Choroid plexus epithelial cell (primary cell): ENCODE data around the gene WARS2.

Experiments used
- DNase-seq: peaks from one replicate; pipeline ENCODE4 v3.0.0-alpha.2; 2010; ENCODE audit warnings: low read depth
- H3K4me3 ChIP-seq: 2 replicates; pipeline ENCODE4 v1.5.1; 2011; ENCODE audit warnings: low read depth, mild to moderate bottlenecking, control low read depth, low read length, moderate library complexity
- TF ChIP-seq, protein P1 (sequence below): conservative IDR thresholded peaks from 2 replicates; pipeline ENCODE4 v1.5.1; 2011; ENCODE audit warnings: low read depth, mild to moderate bottlenecking, control low read depth, inconsistent platforms, low read length, moderate library complexity

Gene WARS2

GRCh38 chr1:119079881-119080280 is 60.6 kb downstream of the WARS2 start:
- H3K4me3 ChIP-seq: no peak overlapping the region
- TF ChIP-seq, protein P1, sequence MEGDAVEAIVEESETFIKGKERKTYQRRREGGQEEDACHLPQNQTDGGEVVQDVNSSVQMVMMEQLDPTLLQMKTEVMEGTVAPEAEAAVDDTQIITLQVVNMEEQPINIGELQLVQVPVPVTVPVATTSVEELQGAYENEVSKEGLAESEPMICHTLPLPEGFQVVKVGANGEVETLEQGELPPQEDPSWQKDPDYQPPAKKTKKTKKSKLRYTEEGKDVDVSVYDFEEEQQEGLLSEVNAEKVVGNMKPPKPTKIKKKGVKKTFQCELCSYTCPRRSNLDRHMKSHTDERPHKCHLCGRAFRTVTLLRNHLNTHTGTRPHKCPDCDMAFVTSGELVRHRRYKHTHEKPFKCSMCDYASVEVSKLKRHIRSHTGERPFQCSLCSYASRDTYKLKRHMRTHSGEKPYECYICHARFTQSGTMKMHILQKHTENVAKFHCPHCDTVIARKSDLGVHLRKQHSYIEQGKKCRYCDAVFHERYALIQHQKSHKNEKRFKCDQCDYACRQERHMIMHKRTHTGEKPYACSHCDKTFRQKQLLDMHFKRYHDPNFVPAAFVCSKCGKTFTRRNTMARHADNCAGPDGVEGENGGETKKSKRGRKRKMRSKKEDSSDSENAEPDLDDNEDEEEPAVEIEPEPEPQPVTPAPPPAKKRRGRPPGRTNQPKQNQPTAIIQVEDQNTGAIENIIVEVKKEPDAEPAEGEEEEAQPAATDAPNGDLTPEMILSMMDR: no peak
- no peak for DNase-seq

GRCh38 chr1:119075614-119076013 is 64.8 kb downstream of the WARS2 start:
- peak; percentile 72 for DNase-seq
- TF ChIP-seq, protein P1: no peak
- no peak overlapping the region for H3K4me3 ChIP-seq

GRCh38 chr1:119071321-119071720 is 69.1 kb downstream of the WARS2 start:
- no peak overlapping the region for H3K4me3 ChIP-seq
- TF ChIP-seq, protein P1: no peak
- DNase-seq: no peak

DNA sequence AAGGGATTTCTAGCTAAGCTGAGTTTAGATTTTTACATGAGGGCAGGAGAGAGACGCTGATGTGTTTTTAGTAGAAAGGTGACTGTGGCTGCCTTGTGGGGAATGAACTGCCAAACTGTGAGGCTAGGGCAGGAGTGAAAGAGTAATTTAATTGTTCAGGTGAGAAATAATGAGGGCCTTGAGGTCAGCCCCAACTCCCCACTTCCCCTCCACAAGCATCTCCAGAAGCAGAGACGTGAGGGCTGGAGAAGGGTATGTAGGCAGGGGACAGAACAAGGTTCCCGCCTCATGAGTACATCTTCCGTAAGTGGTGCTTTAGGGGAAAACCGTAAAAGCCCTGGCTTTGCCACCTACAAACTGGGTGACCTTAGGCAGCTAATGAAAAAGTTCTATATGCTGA is 70.8 kb downstream of the WARS2 start:
- no peak for DNase-seq
- TF ChIP-seq, protein P1: no peak
- H3K4me3 ChIP-seq: no peak overlapping the region

DNA sequence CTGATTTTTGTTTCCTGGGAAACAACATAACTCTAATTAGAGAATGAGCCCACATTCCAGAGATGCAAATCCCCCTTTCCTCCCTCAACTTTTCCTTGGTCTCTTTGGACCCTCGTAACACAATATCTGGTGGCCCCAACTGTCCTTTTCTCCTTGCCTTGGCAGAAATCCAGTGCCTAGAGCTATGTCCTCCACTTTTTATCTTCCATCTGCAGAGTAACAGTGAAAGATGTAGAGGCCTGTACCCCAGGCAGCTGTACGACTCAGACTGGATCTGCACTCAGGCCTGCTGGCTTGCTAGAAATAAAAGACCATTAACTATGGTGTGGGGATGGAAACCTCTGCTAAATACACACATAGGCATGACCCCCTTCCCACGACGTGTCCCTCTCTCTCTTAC is 72.0 kb downstream of the WARS2 start:
- H3K4me3 ChIP-seq: no peak overlapping the region
- TF ChIP-seq, protein P1: no peak
- no peak for DNase-seq

GRCh38 chr1:119061700-119062099 is 78.8 kb downstream of the WARS2 start:
- TF ChIP-seq, protein P1: no peak
- H3K4me3 ChIP-seq: no peak overlapping the region
- no peak for DNase-seq

DNA sequence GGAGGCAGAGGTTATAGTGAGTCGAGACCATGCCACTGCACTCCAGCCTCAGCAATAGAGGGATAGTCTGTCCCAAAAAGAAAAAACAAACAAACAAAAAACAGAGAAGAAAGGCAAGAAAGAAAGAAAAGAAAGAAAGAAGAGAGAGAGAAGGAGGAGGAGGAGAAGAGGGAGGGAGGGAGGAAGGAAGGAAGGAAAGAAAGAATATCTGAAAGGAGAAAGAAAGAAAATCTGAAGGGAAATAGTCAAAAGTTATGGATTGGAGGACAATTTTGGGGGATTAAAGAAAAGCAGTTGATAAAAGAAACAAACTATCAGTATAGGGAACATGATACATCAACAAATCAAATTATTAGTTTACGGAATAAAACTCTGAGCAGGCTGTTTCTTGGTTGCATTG is 84.9 kb downstream of the WARS2 start:
- TF ChIP-seq, protein P1: no peak
- no peak for DNase-seq
- no peak overlapping the region for H3K4me3 ChIP-seq
